IMR-90 (cell line): ENCODE measurements around the gene UPK1A. TPM values are rescaled to one million over a fixed set of nuclear protein-coding genes. Genes with fewer than 3 reads are reported as not detected.

Experiments used
- ATAC-seq: fragments of 200-7000 bp; cut with Tn5 transposase; 2 replicates; pipeline ENCODE4 v1.9.1; 2020; ENCODE audit warnings: low read depth, mild to moderate bottlenecking, moderate library complexity
- BruUV-seq: library from RNA; stranded (reverse); fragments of 400-500 nt; replicated peaks from 2 replicates; lab custom pipeline; 2021; lab: Mats Ljungman, UMichigan
- CTCF ChIA-PET: fragments of 300-600 bp; formaldehyde crosslinking; extraction: SDS; loops from one replicate; lab custom pipeline; 2021; ENCODE audit warnings: antibody characterized with exemption; lab: Yijun Ruan, JAX
- POLR2A ChIA-PET: fragments of 300-600 bp; sonication (Branson Sonifier 250); formaldehyde crosslinking; loops from one replicate; lab custom pipeline; 2022; ENCODE audit warnings: antibody characterized with exemption; ENCODE audit not compliant: unreplicated experiment; lab: Charles Lee
- DNase-seq: peaks from one replicate; pipeline ENCODE4 v3.0.0; 2013
- H2AFZ ChIP-seq: replicated peaks from 2 replicates; pipeline ENCODE3; 2013; ENCODE audit warnings: low read length, mild to moderate bottlenecking; ENCODE audit not compliant: poor library complexity
- H2AK5ac ChIP-seq: 2 replicates; pipeline ENCODE4 v1.6.1; 2013; ENCODE audit warnings: low read depth, low read length, inconsistent platforms
- H2AK9ac ChIP-seq: replicated peaks from 2 replicates; pipeline ENCODE3; 2013; ENCODE audit warnings: mild to moderate bottlenecking, low read depth, low read length, moderate library complexity; ENCODE audit not compliant: poor library complexity
- H2BK120ac ChIP-seq: 2 replicates; pipeline ENCODE4 v1.6.1; 2013; ENCODE audit warnings: low read depth, low read length, inconsistent platforms
- H2BK15ac ChIP-seq: 3 replicates; pipeline ENCODE4 v1.6.1; 2013; ENCODE audit warnings: low read depth, low read length, inconsistent platforms
- H2BK20ac ChIP-seq: 2 replicates; pipeline ENCODE4 v1.6.1; 2013; ENCODE audit warnings: low read depth, mild to moderate bottlenecking, inconsistent platforms, low read length, moderate library complexity
- H2BK5ac ChIP-seq: 2 replicates; pipeline ENCODE4 v1.6.1; 2013; ENCODE audit warnings: mild to moderate bottlenecking, low read depth, low read length, inconsistent platforms; ENCODE audit not compliant: poor library complexity, severe bottlenecking
- H3K14ac ChIP-seq: replicated peaks from 2 replicates; pipeline ENCODE4 v1.6.1; 2013; ENCODE audit warnings: low read depth, low read length, inconsistent platforms
- H3K18ac ChIP-seq: 2 replicates; pipeline ENCODE4 v1.6.1; 2013; ENCODE audit warnings: low read depth, low read length, control low read depth
- H3K23ac ChIP-seq: 2 replicates; pipeline ENCODE4 v1.6.1; 2013; ENCODE audit warnings: low read depth, low read length, inconsistent platforms
- H3K27ac ChIP-seq: 2 replicates; pipeline ENCODE4 v1.5.1; 2013; ENCODE audit warnings: mild to moderate bottlenecking, control low read depth, low read length; ENCODE audit not compliant: insufficient read depth
- H3K27me3 ChIP-seq: 2 replicates; pipeline ENCODE4 v1.6.1; 2013; ENCODE audit warnings: low read length; ENCODE audit not compliant: control insufficient read depth, insufficient read depth
- H3K36me3 ChIP-seq: 2 replicates; pipeline ENCODE4 v1.6.1; 2013; ENCODE audit warnings: low read length, mixed read lengths; ENCODE audit not compliant: control insufficient read depth, insufficient read depth
- H3K4ac ChIP-seq: 2 replicates; pipeline ENCODE4 v1.6.1; 2013; ENCODE audit warnings: low read depth, low read length, inconsistent platforms
- H3K4me1 ChIP-seq: 2 replicates; pipeline ENCODE4 v1.6.1; 2013; ENCODE audit warnings: low read length, mixed read lengths; ENCODE audit not compliant: control insufficient read depth, insufficient read depth
- H3K4me2 ChIP-seq: 2 replicates; pipeline ENCODE4 v1.6.1; 2013; ENCODE audit warnings: low read depth, mild to moderate bottlenecking, control low read depth, low read length, moderate library complexity
- H3K4me3 ChIP-seq: 2 replicates; pipeline ENCODE4 v1.5.1; 2013; ENCODE audit warnings: low read depth, mild to moderate bottlenecking, control low read depth, low read length, moderate library complexity; ENCODE audit not compliant: insufficient read depth
- H3K56ac ChIP-seq: 2 replicates; pipeline ENCODE4 v1.6.1; 2013; ENCODE audit warnings: low read length, inconsistent platforms; ENCODE audit not compliant: insufficient read depth; ENCODE audit errors: extremely low read depth
- H3K79me1 ChIP-seq, 2 experiments: 2 replicates each; pipeline ENCODE4 v1.6.1; 2013; ENCODE audit warnings: low read length in 2 of 2, inconsistent platforms in 1 of 2, low read depth in 1 of 2
- H3K9ac ChIP-seq: 2 replicates; pipeline ENCODE4 v1.6.1; 2013; ENCODE audit warnings: low read depth, low read length, control low read depth
- H3K9me1 ChIP-seq: 2 replicates; pipeline ENCODE4 v1.6.1; 2013; ENCODE audit warnings: low read length, inconsistent platforms; ENCODE audit not compliant: insufficient read depth
- H3K9me3 ChIP-seq: 2 replicates; pipeline ENCODE4 v1.6.1; 2013; ENCODE audit warnings: low read length; ENCODE audit not compliant: control insufficient read depth, insufficient read depth
- H4K20me1 ChIP-seq: 2 replicates; pipeline ENCODE4 v1.6.1; 2013; ENCODE audit warnings: low read length, inconsistent platforms; ENCODE audit not compliant: insufficient read depth
- H4K5ac ChIP-seq: 2 replicates; pipeline ENCODE4 v1.6.1; 2013; ENCODE audit warnings: mild to moderate bottlenecking, low read depth, low read length, control low read depth
- H4K8ac ChIP-seq, 2 experiments: 2 replicates each; pipeline ENCODE4 v1.6.1; 2013; ENCODE audit warnings: low read depth in 2 of 2, low read length in 2 of 2, control low read depth in 1 of 2, inconsistent platforms in 1 of 2
- H4K91ac ChIP-seq: 2 replicates; pipeline ENCODE4 v1.6.1; 2013; ENCODE audit warnings: low read depth, low read length, inconsistent platforms; ENCODE audit not compliant: insufficient read depth
- FOS ChIP-seq: fragments of 150-350 bp; IDR thresholded peaks from 2 replicates; pipeline ENCODE4 v1.6.1; 2016; ENCODE audit warnings: low read depth, low read length
- MAZ ChIP-seq: IDR thresholded peaks from 2 replicates; pipeline ENCODE4 v1.6.1; 2012; ENCODE audit warnings: low read depth, mild to moderate bottlenecking, low read length, improper control_type of control experiment, moderate library complexity, borderline replicate concordance
- NFE2L2 ChIP-seq: fragments of 150-350 bp; IDR thresholded peaks from 2 replicates; pipeline ENCODE4 v1.6.1; 2016; ENCODE audit warnings: low read depth, mild to moderate bottlenecking, low read length
- RAD21 ChIP-seq: IDR thresholded peaks from 2 replicates; pipeline ENCODE4 v1.6.1; 2012; ENCODE audit warnings: low read length, improper control_type of control experiment
- RCOR1 ChIP-seq: IDR thresholded peaks from 2 replicates; pipeline ENCODE4 v1.6.1; 2012; ENCODE audit warnings: mild to moderate bottlenecking, low read length, improper control_type of control experiment; ENCODE audit not compliant: insufficient replicate concordance
- RFX5 ChIP-seq: IDR thresholded peaks from 2 replicates; pipeline ENCODE4 v1.8.0; 2012; ENCODE audit warnings: low read depth, mild to moderate bottlenecking, low read length, moderate library complexity
- WGBS, 2 experiments: methylation state at CpG; one replicate each; pipeline versions ENCODE4 v1.1.5 to v1.1.7; 2013; ENCODE audit warnings: missing lambda C conversion rate in 2 of 2; ENCODE audit not compliant: insufficient read length in 1 of 2; ENCODE audit errors: extremely low coverage in 2 of 2; 5-methylcytosine and 5-hydroxymethylcytosine counted together
- dilution Hi-C: fragments of 300-500 bp; cut with HindIII; formaldehyde crosslinking; loops from one replicate; pipeline ENCODE4 v1.14.3; 2018; ENCODE audit warnings: low sequenced_read_pairs; ENCODE audit not compliant: unreplicated experiment
- in situ Hi-C: fragments of 300-500 bp; cut with MboI; formaldehyde crosslinking; loops from 3 replicates; pipeline ENCODE4 v1.14.3; 2019; ENCODE audit warnings: low sequenced_read_pairs, inconsistent platforms, mixed read lengths
- intact Hi-C: fragments of 100-400 bp; cut with micrococcal nuclease; formaldehyde crosslinking; loops from 2 replicates; pipeline ENCODE4 v1.10.0; 2022
- polyA plus RNA-seq, 3 experiments: library from polyadenylated mRNA; depleted of rRNA; stranded (reverse); fragments of >200 nt; gene quantifications; 2 replicates each; pipeline ENCODE4 v1.2.3, GENCODE V29; 2012; ENCODE audit warnings: low replicate concordance in 1 of 3
- total RNA-seq: library from RNA; depleted of rRNA; stranded (reverse); fragments of >200 nt; gene quantifications from 2 replicates; pipeline ENCODE4 v1.2.3, GENCODE V29; 2012
- TF ChIP-seq, protein P1 (sequence below): fragments of 150-350 bp; IDR thresholded peaks from 2 replicates; pipeline ENCODE4 v1.6.1; 2017; ENCODE audit warnings: mild to moderate bottlenecking, antibody characterized with exemption, low read length, low read depth
- TF ChIP-seq, protein P2 (sequence below): conservative IDR thresholded peaks from 2 replicates; pipeline ENCODE4 v1.5.1; 2012; ENCODE audit warnings: mild to moderate bottlenecking, low read depth, low read length, improper control_type of control experiment

Gene UPK1A
- total and polyA plus RNA-seq, 2 of the 4 experiments (the other 2 are of a cell fraction): 0.21 TPM; not detected in 1

DNA sequence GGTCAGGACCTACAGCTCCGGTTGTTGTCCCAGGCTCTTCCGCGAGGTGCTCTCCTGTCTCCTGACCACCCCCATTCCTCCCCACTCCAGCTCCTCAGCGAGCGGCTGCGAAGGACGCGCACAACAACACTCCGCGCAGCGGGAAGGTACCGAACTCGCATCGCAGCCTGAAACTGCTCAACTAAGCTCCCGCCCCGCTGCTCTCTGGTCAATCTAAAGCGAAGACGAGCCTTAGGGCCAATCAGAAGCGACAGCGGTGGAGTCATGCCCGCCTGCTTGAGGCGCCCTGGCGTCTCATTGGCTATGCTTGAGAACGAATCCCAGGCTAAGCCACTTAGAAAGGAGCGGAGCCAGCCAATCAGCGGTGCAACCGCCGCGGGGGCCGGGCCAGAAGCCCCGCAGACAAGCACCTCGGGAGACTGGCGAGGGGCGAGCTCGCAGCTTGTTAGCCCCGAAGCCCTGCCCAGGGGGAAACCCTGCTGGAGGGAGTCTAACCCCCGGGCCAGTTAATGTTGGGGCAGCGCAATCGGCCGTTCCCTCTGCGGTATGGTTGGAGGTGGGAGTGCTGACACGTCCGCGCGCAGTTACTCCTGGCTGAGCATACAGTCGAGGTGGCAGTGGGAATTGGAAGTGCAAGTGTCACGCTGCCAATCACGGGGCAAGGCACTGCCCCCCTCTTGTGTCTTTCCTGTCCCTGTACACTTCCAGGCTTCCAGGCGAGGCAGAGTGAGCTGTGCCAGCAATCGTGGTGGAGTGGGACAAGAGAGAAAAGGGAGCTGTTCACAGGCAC lies 36.1 kb downstream of the UPK1A start:
- no peaks in the 10 kb centered on the region for H3K9me1 ChIP-seq
- H3K36me3 ChIP-seq: no peaks in the 10 kb centered on the region
- CTCF ChIA-PET: interaction anchor here (0.5 to 0.6 kb wide), 2 partner anchors 10 to 306 kb away, joined by 3 to 8 read pairs; no protein-coding TSS in a partner anchor
- no peak overlapping the region for H2BK20ac ChIP-seq
- intact Hi-C loops (loop anchor here (5.0 kb wide), 1 partner anchor 155 kb away; the partner anchor contains the start of gene TMEM147), dilution Hi-C loops (no loop called here), in situ Hi-C loops (no loop called here)
- H3K9ac ChIP-seq: peak overlapping the region; percentile 52; the same call in 1 of the 2 replicates
- no peaks in the 10 kb centered on the region for H3K27me3 ChIP-seq
- no peaks in the 10 kb centered on the region for H3K9me3 ChIP-seq
- H3K56ac ChIP-seq: no peak overlapping the region
- BruUV-seq: no TSS peak
- H3K14ac ChIP-seq: peak overlapping the region; percentile 65; the same call in 1 of the 2 replicates
- no peak overlapping the region for H3K23ac ChIP-seq
- H2BK15ac ChIP-seq: no peak overlapping the region
- H4K5ac ChIP-seq: no peak overlapping the region
- no peaks in the 10 kb centered on the region for H4K20me1 ChIP-seq
- H2AFZ ChIP-seq: peak overlapping the region; percentile 97
- H3K27ac ChIP-seq: no peak overlapping the region
- H2AK9ac ChIP-seq: no peak overlapping the region
- no peaks in the 10 kb centered on the region for H3K79me1 ChIP-seq
- TF ChIP-seq, protein P1, sequence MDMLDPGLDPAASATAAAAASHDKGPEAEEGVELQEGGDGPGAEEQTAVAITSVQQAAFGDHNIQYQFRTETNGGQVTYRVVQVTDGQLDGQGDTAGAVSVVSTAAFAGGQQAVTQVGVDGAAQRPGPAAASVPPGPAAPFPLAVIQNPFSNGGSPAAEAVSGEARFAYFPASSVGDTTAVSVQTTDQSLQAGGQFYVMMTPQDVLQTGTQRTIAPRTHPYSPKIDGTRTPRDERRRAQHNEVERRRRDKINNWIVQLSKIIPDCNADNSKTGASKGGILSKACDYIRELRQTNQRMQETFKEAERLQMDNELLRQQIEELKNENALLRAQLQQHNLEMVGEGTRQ: peak; percentile 6; the same call in 1 of the 2 replicates
- TF ChIP-seq RFX5 (no peak), RCOR1 (peak; percentile 32), MAZ (0 out of 2 replicates have a peak, but pooled peaks have one; percentile 51), NFE2L2 (no peak), FOS (peak; percentile 97), RAD21 (no peak)
- TF ChIP-seq, protein P2, sequence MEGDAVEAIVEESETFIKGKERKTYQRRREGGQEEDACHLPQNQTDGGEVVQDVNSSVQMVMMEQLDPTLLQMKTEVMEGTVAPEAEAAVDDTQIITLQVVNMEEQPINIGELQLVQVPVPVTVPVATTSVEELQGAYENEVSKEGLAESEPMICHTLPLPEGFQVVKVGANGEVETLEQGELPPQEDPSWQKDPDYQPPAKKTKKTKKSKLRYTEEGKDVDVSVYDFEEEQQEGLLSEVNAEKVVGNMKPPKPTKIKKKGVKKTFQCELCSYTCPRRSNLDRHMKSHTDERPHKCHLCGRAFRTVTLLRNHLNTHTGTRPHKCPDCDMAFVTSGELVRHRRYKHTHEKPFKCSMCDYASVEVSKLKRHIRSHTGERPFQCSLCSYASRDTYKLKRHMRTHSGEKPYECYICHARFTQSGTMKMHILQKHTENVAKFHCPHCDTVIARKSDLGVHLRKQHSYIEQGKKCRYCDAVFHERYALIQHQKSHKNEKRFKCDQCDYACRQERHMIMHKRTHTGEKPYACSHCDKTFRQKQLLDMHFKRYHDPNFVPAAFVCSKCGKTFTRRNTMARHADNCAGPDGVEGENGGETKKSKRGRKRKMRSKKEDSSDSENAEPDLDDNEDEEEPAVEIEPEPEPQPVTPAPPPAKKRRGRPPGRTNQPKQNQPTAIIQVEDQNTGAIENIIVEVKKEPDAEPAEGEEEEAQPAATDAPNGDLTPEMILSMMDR: no peak
- DNase-seq (peak; percentile 97), ATAC-seq (peak; percentile 100)
- H2BK5ac ChIP-seq: no peak overlapping the region
- H4K8ac ChIP-seq: peak overlapping the region in 1 of 2 experiments; percentile 87; a peak in 1 of 4 replicates
- H3K4me2 ChIP-seq: peak overlapping the region; percentile 97
- WGBS, 2 experiments: 1% methylated on average over 35 of the region's 50 CpGs; no CpG with 5 or more reads in 1 of the 2 experiments
- POLR2A ChIA-PET: no interaction called here
- H3K4me1 ChIP-seq: no peaks in the 10 kb centered on the region
- peak overlapping the region; percentile 49 for H3K4me3 ChIP-seq
- no peak overlapping the region for H3K18ac ChIP-seq
- H2BK120ac ChIP-seq: no peak overlapping the region
- H2AK5ac ChIP-seq: no peak overlapping the region
- H3K4ac ChIP-seq: no peak overlapping the region
- H4K91ac ChIP-seq: no peak overlapping the region
